DND-41 (cell line): ENCODE data around the gene AOPEP.

Experiments used
- ATAC-seq: fragments of 200-7000 bp; cut with Tn5 transposase; 3 replicates; pipeline ENCODE4 v1.9.1; 2021; ENCODE audit warnings: low read depth; ENCODE audit not compliant: insufficient read depth
- DNase-seq: peaks from one replicate; pipeline ENCODE4 v3.0.0-alpha.2; 2020
- H2AFZ ChIP-seq: 2 replicates; pipeline ENCODE4 v1.6.0; 2012; ENCODE audit warnings: low read depth, low read length
- H3K27ac ChIP-seq: 2 replicates; pipeline ENCODE4 v1.5.1; 2012; ENCODE audit warnings: low read length, inconsistent platforms
- H3K27me3 ChIP-seq: fragments of 200-600 bp; sonication (generic); 2 replicates; pipeline ENCODE4 v1.6.0; 2012; ENCODE audit warnings: low read length, mild to moderate bottlenecking, inconsistent platforms; ENCODE audit not compliant: insufficient read depth, poor library complexity
- H3K36me3 ChIP-seq: 2 replicates; pipeline ENCODE4 v1.5.1; 2012; ENCODE audit warnings: low read length, inconsistent platforms; ENCODE audit not compliant: insufficient read depth
- H3K4me1 ChIP-seq: 2 replicates; pipeline ENCODE4 v1.5.1; 2012; ENCODE audit warnings: mild to moderate bottlenecking, low read length; ENCODE audit not compliant: insufficient read depth
- H3K4me2 ChIP-seq: 2 replicates; pipeline ENCODE4 v1.6.0; 2012; ENCODE audit warnings: mild to moderate bottlenecking, moderate library complexity, low read length, inconsistent platforms; ENCODE audit not compliant: insufficient read depth
- H3K4me3 ChIP-seq, 2 experiments: fragments of 200-600 bp in 1 of 2; shearing (Covaris generic) in 1 of 2; 2 replicates each; pipeline ENCODE4 v1.5.1; 2012 to 2016; ENCODE audit warnings: inconsistent platforms in 2 of 2, low read length in 2 of 2, mild to moderate bottlenecking in 2 of 2, low read depth in 1 of 2, moderate library complexity in 1 of 2
- H3K79me2 ChIP-seq: 2 replicates; pipeline ENCODE4 v1.6.0; 2012; ENCODE audit warnings: low read length, inconsistent platforms; ENCODE audit not compliant: insufficient read depth
- H3K9ac ChIP-seq: 2 replicates; pipeline ENCODE4 v1.6.0; 2012; ENCODE audit warnings: low read depth, mild to moderate bottlenecking, inconsistent platforms, low read length, moderate library complexity
- H3K9me3 ChIP-seq: 2 replicates; pipeline ENCODE4 v1.5.1; 2012; ENCODE audit warnings: low read length, moderate library complexity, mild to moderate bottlenecking, inconsistent platforms; ENCODE audit not compliant: insufficient read depth, severe bottlenecking
- H4K20me1 ChIP-seq: 2 replicates; pipeline ENCODE4 v1.6.0; 2012; ENCODE audit warnings: low read length; ENCODE audit not compliant: insufficient read depth
- EZH2 ChIP-seq: IDR thresholded peaks from 3 replicates; pipeline ENCODE4 v1.6.1; 2012; ENCODE audit warnings: borderline replicate concordance, low read depth, mild to moderate bottlenecking, moderate library complexity, low read length, inconsistent platforms; ENCODE audit not compliant: severe bottlenecking
- TF ChIP-seq, protein P1 (sequence below): IDR thresholded peaks from 2 replicates; pipeline ENCODE4 v1.5.1; 2012; ENCODE audit warnings: borderline replicate concordance, low read length, moderate library complexity, mild to moderate bottlenecking; ENCODE audit not compliant: poor library complexity, severe bottlenecking; ENCODE audit errors: extremely low read depth

The AOPEP gene

DNA sequence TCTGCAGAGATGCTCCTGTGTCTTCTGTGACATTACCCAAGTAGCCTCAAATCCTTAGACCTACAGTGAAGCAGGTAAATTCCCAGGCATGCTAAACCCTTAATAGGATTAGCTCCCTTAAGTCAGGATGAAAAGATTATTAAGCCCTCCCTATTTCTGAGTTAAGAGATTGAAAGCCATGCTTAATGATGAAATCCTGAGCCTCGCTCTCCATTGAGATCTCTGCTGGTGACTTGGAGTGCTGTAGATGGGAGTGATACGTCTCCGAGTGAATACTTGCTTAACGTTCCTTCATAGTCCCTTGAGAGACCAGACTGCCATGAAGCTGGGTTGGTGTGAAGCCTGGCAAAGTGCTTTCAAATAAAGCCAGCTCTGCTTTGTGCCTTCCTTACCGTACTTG is 34.2 kb downstream of the AOPEP start:
- TF ChIP-seq EZH2: no peak
- TF ChIP-seq, protein P1, sequence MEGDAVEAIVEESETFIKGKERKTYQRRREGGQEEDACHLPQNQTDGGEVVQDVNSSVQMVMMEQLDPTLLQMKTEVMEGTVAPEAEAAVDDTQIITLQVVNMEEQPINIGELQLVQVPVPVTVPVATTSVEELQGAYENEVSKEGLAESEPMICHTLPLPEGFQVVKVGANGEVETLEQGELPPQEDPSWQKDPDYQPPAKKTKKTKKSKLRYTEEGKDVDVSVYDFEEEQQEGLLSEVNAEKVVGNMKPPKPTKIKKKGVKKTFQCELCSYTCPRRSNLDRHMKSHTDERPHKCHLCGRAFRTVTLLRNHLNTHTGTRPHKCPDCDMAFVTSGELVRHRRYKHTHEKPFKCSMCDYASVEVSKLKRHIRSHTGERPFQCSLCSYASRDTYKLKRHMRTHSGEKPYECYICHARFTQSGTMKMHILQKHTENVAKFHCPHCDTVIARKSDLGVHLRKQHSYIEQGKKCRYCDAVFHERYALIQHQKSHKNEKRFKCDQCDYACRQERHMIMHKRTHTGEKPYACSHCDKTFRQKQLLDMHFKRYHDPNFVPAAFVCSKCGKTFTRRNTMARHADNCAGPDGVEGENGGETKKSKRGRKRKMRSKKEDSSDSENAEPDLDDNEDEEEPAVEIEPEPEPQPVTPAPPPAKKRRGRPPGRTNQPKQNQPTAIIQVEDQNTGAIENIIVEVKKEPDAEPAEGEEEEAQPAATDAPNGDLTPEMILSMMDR: no peak

DNA sequence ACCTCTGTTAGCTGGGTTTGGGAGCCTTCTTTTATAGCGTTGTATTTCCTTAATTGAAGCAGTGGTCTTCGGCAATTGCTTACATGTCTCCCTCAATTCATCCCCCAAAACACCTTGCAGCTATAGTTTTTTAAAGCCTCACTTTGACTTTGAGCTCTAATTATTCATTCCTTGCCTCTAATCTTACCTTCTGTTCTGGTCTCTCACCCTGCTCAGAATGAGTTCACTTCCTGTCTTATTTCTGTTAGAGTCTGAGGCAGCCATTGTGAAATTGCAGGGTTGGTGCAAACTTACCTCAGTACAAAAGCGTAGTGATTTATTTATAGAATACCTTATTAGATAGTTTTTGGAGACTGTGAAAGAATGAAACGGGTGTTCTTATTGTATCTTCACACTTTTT is 35.0 kb downstream of the AOPEP start:
- no peaks in the 10 kb centered on the region for H3K9me3 ChIP-seq
- H3K4me1 ChIP-seq: no peaks in the 10 kb centered on the region
- H3K9ac ChIP-seq: no peak overlapping the region
- H3K27me3 ChIP-seq: no peaks in the 10 kb centered on the region
- ATAC-seq (no peak), DNase-seq (no peak)
- no peak overlapping the region for H3K4me3 ChIP-seq
- 0 out of 2 replicates have a peak, but pooled peaks cover 3% of the 10 kb centered on the region for H3K79me2 ChIP-seq
- no peaks in the 10 kb centered on the region for H4K20me1 ChIP-seq
- H2AFZ ChIP-seq: no peak overlapping the region
- no peak for TF ChIP-seq EZH2
- TF ChIP-seq, protein P1: no peak
- no peak overlapping the region for H3K27ac ChIP-seq
- H3K4me2 ChIP-seq: no peak overlapping the region
- peaks cover 15% of the 10 kb centered on the region for H3K36me3 ChIP-seq

More for the DNA sequence above, 34.2 kb downstream of the AOPEP start:
- Histone ChIP-seq H3K27me3 (no peaks in the 10 kb centered on the region), H3K4me3 (no peak overlapping the region), H3K27ac (no peak overlapping the region), H3K4me1 (no peaks in the 10 kb centered on the region), H3K79me2 (0 out of 2 replicates have a peak, but pooled peaks cover 3% of the 10 kb centered on the region), H3K4me2 (no peak overlapping the region), H3K36me3 (peaks cover 15% of the 10 kb centered on the region), H3K9me3 (no peaks in the 10 kb centered on the region), H2AFZ (no peak overlapping the region), H3K9ac (no peak overlapping the region), H4K20me1 (no peaks in the 10 kb centered on the region)
- no peak for ATAC-seq
- no peak for DNase-seq

DNA sequence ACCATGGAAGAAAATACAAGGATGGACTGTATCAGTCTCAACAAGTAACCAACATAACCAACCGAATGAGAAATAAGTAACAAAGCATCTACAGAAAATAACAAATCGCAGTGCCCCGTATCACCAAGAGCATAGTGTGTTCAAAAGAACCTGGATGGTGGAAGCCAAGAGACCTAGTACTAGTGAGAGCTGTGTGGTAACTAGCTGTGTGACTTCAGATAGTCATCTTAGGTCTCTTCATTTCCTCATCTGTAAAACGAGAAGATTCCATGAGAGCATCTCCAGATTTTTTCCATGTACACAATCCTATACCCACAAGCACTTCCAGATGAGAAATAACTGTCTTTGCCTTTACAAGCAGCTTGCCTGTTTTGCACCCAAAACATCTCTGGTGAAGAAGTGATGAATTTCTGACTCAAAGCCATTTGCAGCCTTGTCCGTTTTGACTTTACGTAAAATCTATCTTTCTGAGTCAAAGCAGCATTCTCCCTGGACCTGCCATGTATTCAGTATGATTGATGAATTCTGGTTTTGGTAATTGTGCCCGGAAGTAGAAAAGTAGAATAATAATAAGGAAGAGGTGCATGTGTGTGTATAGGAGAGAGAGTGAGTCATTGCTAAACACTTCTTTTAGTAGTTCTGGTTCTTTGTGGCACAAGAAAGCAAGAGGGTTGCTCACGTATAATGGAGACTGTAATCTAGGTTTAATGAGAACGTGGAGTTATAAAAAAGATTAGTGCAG is 41.0 kb downstream of the AOPEP start:
- TF ChIP-seq, protein P1: no peak
- TF ChIP-seq EZH2: no peak
- H3K9ac ChIP-seq: no peak overlapping the region
- no peak overlapping the region for H3K27ac ChIP-seq
- no peaks in the 10 kb centered on the region for H3K9me3 ChIP-seq
- DNase-seq (no peak), ATAC-seq (no peak)
- H3K4me3 ChIP-seq: no peak overlapping the region
- H3K4me1 ChIP-seq: no peaks in the 10 kb centered on the region
- no peaks in the 10 kb centered on the region for H3K79me2 ChIP-seq
- H2AFZ ChIP-seq: no peak overlapping the region
- H3K27me3 ChIP-seq: no peaks in the 10 kb centered on the region
- H3K4me2 ChIP-seq: no peak overlapping the region
- H4K20me1 ChIP-seq: no peaks in the 10 kb centered on the region
- no peaks in the 10 kb centered on the region for H3K36me3 ChIP-seq
